Measurements from ENCODE around the gene LRRC4C.
A peak's percentile ranks its signal among the peaks of the same experiment; 100 is the strongest.

Gene LRRC4C

DNA sequence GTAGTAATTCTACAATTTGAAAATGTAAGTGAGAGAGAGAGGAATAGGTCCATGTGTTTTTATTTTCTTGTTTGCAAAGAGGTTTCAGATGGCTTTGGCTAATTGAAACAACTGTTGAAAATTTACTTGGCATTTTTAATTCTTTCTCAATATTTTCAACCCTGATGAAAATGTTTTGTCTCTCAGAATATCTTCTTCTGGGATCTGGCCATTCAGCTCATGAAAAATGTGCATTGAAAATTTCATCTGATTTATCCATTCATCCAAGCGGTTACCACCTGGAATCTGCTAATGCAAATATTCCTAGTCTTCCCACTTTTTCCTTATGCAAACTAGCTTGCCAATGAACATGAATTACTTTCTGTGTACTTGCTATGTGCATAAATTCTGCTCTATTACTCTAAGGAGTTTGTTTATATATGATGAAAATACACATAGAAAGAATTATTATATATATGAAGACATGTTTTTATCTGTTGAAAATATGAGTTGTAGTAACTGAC is 621.2 kb downstream of the LRRC4C start:
- DNase-seq = no peak

DNA sequence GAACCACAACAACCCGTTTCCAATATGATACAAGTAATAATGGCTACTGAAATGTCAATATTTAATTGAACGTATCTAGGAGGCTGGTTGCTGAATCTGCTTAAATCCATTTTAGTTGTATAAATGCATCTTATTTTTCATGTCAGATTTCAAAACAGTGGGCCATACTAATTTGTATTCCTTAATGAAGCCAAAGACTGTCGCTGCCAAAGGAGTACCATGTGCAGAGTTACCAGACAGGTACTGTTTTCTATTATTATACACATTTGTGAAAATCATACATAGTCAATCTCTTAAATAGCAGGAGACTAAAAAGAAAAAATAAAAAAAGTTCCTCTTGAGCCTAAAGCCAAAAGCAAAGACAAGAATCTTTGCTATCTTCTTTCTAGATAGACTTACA is 632.3 kb downstream of the LRRC4C start:
- DNase-seq = no peak

DNA sequence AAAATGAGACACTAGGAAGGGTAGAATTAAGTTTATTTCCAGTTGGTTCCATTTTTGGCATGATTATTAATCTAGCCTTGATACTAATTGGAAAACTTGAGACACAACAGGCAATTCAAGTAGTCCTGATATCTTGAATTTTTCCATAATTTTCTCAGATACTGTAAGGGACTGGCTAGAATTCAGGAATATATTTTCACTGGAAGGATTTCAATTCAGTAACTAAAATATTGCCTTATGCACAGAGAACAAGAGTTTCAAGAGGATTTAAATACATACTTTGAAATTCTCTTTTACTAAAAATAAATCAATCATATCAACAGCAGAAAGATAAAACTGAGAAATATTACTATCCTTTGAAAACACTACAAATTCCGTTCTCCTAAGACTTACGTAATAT is 632.9 kb downstream of the LRRC4C start:
- no peak for DNase-seq

DNA sequence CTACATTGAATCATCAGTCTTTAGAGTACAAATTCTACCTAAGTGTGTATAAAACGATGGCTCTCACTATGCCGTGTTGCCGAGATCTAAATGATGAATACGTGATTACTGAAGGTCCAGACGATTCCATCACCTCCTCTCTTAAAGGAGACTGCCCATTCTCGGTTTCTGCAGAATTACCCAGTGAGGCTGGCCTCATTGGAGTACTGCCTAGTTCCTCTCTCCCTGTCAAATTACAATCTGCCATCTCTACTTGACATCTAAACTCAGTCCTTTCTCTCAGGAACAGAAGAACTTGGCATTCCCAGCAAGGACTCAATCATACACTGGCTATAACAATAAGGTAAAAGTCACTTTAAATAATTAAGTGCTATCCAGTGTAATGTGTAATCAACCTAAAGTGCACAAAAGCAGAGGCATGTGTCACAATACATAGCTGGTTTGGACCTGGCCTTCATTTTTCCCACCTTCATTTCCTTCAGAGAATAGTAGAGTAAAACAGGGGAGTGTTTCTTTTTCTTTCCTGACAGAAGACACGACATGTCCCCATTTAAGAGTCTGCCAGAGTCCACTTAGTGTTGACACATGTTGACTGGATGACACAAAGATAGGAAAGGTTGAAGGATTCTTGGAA is 634.1 kb downstream of the LRRC4C start:
- no peak for DNase-seq

DNA sequence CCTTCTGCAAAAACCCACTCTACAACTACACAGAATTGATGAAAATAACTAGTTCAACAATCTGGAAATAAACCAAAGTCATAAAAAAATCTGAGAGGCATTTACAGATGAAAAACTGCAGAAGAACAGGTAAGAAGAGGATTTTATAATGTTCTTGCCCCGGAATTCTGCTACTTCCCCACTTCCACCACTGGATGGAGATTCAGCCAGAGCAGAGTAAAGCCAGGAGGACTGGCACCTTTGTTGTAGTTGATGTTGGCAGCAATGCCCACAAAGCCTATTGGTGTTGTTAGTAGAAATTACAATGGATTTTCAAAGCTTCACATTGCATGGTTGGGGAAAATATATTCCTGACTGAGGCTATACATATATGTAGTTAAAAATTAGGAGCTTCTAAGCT is 640.2 kb downstream of the LRRC4C start:
- DNase-seq = no peak

DNA sequence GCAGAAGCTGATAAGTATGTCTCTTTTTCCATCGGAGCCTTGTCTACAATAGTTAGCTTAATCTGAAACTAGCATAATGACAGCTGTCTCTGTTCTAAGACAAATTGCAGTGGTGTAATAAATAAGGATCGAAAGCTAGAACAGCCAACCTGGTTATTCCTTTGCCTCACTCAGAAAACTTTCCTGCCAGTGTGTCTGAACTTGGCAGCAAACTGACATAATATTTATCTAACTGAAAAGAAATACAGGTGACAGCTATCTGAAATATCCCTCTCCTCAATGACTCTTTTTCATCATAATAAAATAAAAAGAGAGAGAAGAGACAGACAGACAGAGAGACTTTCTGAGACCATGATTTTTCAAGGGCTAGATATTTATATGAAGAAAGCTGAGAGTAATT is 642.5 kb downstream of the LRRC4C start:
- DNase-seq = no peak

DNA sequence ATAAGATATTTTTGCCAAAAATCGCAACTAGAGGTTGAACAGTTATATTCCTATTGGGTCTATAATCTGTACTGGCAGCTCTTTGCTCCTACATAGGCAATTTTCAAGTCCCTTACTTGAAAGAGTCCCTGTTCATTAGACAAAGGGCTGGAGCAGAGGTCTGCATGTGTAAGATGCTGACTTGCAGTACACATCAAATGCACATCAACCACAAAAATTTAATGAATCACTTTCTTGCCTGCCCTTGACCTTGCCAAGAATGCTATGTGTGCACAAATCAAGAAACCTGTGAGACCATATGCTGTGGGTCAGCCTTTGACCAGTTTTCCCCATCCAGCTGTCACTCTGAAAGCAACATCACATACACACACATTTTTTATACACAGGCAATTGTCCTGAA is 661.5 kb downstream of the LRRC4C start:
- no peak for DNase-seq

DNA sequence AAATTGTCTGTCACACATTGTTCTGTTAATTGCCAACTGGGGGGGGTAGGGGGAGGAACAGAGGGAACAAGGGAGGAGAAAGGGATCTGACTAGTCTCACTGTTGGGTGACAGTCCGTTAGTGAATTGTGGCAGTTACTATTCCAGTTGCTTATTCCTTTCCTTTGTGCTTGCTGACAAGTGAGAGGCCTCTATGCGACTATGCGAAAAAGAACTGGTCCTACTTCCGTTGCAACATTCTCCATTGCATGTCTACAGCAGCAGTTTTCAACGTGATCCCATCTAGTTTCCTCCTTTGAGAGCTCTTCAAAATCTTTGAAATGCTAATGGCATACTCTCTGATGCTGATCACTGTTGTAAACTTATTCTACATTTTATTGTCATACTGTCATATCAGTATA is 672.2 kb downstream of the LRRC4C start:
- peak; percentile 7 for DNase-seq

DNA sequence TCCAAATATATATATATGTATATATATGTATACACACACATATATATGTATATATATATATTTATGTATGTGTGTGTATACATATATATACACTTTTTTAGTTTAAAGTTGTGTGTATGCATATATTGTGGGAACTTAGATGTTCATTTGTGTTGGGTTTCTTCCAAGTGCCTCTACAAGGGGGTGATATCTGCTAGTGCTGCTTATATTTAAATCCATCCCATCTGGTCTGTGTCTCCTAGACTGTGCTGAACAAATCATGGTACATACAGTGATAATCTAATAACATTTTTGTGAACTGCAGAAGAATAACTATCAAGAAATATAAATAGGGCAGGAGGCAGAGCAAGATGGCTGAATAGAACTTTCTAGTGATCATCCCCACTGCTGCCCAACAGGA is 696.4 kb downstream of the LRRC4C start:
- no peak for DNase-seq

DNA sequence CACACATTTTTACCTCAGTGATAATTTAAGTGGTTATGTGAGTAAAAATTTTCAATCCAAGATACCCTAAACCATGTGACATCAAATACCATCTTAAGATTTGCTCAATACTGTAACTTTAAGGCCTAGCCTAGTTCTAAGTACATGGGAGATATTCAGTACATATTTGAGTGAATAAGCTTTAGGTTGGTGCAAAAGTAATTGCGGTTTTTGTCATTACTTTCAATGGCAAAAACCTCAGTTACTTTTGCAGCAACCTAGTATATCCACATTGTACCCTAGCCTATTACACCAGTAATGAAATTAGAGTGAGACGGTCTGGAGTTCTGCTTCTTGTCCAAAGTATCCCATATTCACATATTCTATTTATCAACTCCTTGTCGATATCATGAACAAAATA is 700.1 kb downstream of the LRRC4C start:
- no peak for DNase-seq

DNA sequence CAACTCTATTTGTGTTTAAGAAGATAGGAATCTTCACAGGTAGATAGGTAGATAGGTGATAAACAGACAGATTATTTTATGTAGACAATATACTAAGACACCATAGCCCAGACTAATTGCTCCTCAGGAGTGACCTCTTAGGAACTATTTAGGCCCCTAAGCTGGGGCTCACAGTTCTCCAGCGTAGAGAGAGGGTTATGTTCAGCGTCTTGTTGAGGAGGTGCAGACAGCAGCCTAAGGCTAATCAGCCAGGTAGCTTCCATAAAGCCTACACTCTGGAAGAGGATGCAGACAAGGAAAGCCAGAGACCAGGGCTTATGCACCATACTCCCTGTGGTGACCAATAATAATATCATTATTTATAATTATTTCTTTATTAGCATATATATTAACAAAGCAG is 705.2 kb downstream of the LRRC4C start:
- DNase-seq = no peak

DNA sequence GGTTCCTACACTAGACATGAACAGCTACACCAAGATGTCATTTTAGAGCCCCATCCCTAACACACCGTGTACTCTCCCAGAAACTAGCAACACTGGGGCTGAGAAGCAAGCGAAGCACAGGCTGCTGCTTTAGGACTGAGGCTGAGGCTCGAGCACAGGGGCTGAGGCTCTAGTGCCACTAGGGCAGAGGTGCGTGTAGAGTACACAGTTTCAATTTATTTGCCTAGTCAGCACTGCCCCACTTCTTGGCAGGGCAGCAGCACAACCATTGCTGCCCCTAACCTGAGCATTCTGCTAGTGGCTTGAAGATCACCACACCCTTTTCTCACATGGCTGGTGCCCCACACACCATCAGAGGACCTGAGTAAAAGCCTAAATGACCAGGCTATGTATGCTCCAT is 713.2 kb downstream of the LRRC4C start:
- no peak for DNase-seq

DNA sequence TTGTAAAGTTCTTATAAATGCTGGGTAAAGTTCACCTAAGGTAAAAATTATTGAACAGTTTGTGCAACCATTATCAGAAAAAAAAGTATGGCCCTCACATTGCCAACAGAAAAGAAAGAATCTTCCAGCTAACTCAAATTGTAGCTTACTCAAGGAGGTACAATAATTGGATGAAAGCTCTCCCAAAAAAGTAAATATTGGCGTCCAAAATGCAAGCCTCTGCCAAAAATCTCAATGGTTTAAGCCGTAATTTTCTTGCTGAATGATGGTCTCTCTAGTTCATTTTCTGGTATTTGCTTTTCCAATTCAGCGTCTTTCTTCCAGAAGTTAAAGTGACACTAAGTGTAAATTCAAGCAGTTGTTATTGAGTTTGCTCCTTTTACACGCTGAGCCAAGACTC is 727.3 kb downstream of the LRRC4C start:
- no peak for DNase-seq

DNA sequence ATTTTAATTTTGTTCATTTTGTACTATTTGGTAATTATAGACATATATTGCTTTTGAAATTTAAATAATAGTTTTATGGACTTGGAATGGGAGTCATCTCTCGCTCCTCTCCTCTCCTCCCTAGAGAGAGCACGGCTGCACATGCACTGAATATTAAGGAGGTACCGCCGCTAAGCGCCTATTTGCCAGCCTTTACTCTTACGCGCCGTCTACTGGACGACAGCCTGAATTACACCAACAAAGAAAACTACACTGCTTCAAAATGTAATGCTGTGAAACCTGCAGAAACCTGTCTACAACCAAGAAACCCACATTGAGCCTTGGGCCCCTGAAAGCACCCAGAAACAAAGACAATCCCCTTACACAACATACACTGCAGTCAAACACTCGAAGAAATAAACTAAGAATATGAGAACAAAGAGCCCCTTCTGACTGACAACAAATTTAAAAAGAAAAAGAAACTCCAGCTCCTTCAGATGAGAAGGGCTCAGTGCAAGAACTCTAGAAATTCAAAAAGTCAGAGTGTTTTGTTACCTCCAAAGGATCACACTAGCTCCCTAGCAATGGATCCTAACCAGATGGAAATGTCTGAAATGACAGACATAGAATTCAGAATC is 737.2 kb downstream of the LRRC4C start:
- DNase-seq = no peak

DNA sequence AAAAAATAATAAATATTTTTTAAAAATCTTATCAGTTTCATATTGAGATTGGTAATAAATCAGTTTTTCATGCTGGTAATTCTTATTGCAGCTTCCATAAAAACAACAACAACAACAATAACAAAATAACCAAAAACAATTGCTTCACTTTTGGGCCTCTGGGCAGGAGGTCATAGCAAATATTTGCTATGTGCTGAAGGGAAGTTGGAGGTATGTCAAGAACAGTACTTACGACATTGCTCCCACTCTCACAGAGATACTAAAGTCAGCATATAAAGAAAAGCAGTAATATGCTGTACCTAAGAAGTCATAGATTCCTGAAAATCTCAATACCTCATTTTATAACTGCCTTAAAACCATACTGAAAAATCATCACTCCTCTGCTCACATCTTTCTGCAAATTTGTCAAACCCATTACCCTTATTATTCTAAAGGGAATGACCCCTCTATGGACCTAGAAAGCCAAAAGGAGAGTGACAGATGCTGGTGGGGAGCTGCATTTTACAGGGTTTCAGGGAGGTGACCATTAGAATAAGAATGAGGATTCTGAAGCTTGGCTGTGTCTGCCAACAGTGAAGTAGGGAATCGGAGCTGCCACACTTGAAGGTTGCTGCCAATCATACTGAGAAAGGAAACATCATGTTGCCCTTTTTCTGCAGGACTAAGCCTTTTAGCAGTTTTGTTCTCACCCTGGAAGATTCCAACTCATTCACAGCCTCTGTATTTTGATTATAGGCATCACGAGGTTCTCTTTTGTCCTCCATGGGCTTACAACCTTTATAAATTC is 742.9 kb downstream of the LRRC4C start:
- no peak for DNase-seq

DNA sequence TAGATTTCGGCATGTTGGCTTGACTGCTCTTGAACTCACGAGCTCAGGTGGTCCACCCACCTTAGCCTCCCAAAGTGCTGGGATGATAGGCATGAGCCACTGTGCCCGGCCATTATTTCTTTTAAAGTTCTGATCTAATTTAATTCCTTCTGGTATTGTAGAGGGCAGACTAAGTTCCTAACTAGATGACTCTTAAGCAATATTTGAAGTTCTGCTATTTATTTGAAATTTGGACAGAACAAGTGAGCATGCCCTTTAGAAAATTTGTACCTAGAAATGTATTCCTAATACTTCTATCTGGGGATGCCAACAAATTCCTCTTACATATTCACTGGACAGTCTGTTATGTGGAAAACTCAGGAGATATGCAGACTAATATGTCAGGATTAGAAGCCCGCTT is 746.4 kb downstream of the LRRC4C start:
- DNase-seq = no peak

DNA sequence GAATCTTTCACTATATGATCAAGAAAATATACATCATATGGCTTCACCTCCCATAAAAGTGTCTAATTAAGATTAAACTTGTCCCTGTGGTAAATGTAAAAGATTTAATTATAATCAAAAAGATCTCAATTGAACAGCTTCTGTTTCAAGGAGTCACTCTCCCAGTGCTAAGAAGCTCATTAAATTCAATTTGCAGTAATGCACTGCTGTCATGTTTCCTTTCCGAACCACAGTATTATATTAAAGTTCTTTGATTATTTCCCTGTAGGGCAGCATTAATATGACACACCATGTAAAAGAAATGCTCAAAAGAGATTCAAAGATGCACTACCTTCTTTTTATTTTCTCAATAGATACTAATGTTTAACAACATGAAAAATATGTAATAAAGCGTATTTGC is 758.4 kb downstream of the LRRC4C start:
- no peak for DNase-seq

DNA sequence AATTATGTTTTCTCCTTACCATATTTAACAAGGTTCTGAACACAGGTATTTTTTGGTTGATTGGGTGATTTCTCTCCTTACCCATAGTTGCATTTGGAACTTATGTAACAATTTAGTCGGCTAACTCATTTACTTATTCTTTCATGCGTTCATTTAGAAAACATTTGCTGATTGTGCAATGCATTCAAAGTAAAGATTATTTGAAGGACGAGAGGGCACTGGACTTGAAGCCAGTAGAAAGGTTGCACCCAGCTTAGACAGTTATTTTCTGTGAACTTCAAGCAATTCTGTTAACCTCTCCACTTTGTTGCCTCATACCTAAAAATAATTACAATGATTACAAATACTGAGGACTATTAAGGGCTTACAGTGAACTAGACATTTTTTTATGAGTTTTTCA is 769.6 kb downstream of the LRRC4C start:
- no peak for DNase-seq

DNA sequence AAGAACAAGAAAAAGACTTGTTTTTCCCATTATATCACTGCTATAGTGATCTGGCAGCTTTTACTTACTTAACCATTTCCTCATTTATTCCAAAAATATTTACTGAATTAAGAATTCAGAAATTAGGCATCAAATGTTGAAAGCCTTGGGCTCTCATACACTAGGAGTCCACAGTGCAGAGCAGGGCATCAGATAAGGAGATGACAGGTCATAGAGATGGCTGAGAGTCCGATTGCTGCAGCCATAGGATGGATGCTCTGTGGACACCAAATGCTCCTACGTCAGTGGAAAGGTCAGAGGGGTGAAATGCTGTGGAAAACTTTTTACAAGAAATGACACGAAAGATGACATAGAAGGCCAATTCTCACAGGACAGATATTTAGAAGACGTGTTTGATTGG is 771.1 kb downstream of the LRRC4C start:
- no peak for DNase-seq

DNA sequence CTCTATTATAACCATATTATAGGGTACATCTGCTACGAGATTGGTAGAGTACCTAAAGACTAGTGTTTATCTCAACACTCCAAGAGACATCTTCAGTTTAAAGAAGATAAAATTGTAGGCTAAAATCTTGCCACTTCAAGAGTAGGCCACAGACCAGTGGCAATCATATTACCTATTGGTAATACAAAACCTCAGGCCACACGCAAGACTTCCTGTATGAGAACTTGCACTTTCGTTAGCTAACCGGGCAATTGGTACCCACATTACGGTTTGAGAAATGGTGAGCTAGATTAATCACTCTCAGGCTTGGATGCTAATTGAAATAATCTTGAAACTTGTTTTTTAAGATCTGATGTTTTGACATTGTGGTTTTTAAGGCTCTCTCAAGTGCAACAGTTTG is 772.7 kb downstream of the LRRC4C start:
- DNase-seq = no peak

DNA sequence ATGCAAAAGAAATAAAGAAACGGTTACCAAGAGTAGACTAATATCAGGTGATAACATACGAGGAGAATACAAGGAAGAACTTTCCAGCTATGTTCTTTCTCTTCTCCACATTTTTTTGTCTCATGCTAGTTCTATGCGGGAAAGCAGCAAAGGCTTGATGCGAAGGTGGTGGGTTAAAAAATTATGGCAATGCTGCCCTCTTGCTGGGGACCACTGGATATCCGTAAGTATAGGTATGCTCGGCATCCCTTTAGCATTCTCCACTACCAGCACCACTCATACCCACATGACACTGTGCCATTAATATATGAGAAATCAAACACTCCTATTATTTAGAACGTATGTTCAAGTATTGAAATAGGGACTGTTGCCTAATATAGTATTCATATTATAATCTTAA is 776.4 kb downstream of the LRRC4C start:
- no peak for DNase-seq

DNA sequence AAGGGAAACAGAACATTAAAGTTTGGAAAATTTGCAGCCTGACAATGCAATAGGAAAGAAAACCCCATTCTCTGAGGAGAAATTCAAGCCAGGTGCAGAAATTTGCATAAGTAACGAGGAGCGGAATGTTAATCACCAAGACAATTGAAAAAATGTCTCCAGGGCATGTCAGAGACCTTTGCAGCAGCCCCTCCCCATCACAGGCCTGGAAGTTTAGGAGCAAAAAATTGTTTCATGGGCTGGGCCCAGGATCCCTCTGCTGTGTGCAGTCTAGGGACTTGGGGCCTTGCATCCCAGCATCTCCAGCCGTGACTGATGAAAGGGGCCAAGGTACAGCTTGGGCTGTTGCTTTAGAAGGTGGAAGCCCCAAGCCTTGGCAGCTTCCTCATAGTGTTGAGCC is 780.2 kb downstream of the LRRC4C start:
- no peak for DNase-seq

DNA sequence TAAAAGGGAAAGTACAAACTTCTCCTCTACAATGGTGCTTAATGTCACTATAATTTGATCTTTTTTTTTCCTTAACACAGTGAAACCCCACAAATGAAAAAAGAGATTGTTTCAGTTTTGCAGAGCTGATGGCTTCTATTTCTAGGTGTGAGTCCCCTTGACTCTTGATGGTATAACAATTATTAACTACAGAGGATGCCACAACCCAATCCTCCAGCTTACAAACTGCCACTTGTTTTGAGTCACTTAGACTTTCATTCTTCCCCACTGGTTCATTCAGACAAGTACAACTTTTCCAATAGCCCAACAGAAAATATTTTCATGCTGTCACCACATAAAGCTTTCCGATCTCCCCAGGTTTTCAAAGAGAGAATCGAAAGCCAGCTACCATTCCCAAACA is 812.2 kb downstream of the LRRC4C start:
- DNase-seq = no peak

DNA sequence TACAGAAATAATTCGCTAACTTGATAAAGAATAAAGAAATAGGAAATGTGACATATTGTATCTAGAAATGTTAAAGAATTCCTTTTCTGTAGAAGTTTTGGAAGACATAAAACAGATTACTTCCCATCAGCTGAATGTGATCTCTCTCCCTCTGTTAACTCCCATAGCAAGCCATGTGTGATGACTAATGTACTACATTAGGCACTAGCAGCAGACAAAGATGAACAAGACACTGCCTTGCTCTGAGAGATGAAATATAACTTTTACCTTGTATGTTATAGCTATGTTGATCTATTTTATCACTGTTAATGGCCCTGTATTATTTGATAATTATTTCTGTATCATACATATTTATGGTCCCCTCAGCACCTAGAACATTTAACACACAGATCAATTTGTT is 817.2 kb downstream of the LRRC4C start:
- DNase-seq = no peak

Measured in NCI-H510A treated with DMSO at 0.1 percent for 48 hours (cell line).